Hippocampal formation (tissue), 2 donors: ENCODE results near the gene SIAH1.
"Not testable (repeated sequence)": the region's sequence is repeated elsewhere in the genome, so short reads cannot be mapped to it uniquely, and the experiment has no call there.

ENCODE experiments used
- DNase-seq, 2 donors: peaks; one replicate each; lab custom pipeline; 2025; lab: John Stamatoyannopoulos, UW

The SIAH1 gene

GRCh38 chr16:48366165-48367093 lies 18.8 kb downstream of the SIAH1 start:
- DNase-seq, result peak in 1 of 2 donors; percentile 25

- peak; percentile 63 to 76 for DNase-seq
Observed at GRCh38 chr16:48365601-48366164, 19.5 kb downstream of the SIAH1 start.

GRCh38 chr16:48365025-48365600 lies 20.1 kb downstream of the SIAH1 start:
- DNase-seq, result no peak

GRCh38 chr16:48361540-48362144 lies 23.6 kb downstream of the SIAH1 start:
- no peak for DNase-seq

GRCh38 chr16:48361012-48361411 lies 24.2 kb downstream of the SIAH1 start:
- DNase-seq, result no peak

GRCh38 chr16:48359983-48360382 lies 25.2 kb downstream of the SIAH1 start:
- DNase-seq, result no peak

- DNase-seq, result no peak
Observed at GRCh38 chr16:48358419-48358818, 26.8 kb downstream of the SIAH1 start.

- no peak for DNase-seq
Observed at GRCh38 chr16:48356633-48357376, 28.4 kb downstream of the SIAH1 start.

- no peak for DNase-seq
Observed at GRCh38 chr16:48354877-48355855, 30.0 kb downstream of the SIAH1 start.

GRCh38 chr16:48354385-48354784 lies 30.8 kb downstream of the SIAH1 start:
- DNase-seq, result not testable (repeated sequence)

- DNase-seq, result peak in 1 of 2 donors; percentile 53
Observed at GRCh38 chr16:48353565-48354163, 31.5 kb downstream of the SIAH1 start.

GRCh38 chr16:48352648-48353390 lies 32.4 kb downstream of the SIAH1 start:
- no peak for DNase-seq

GRCh38 chr16:48350736-48351135 lies 34.5 kb downstream of the SIAH1 start:
- no peak for DNase-seq

- peak in 1 of 2 donors; percentile 21 for DNase-seq
Observed at GRCh38 chr16:48347980-48348379, 37.2 kb downstream of the SIAH1 start.

- DNase-seq, result no peak
Observed at GRCh38 chr16:48347191-48347865, 37.9 kb downstream of the SIAH1 start.

- no peak for DNase-seq
Observed at GRCh38 chr16:48342591-48342990, 42.6 kb downstream of the SIAH1 start.

GRCh38 chr16:48340054-48340453 lies 45.2 kb downstream of the SIAH1 start:
- no peak for DNase-seq

- DNase-seq, result no peak
Observed at GRCh38 chr16:48335961-48336360, 49.3 kb downstream of the SIAH1 start.

- no peak for DNase-seq
Observed at GRCh38 chr16:48334325-48334724, 50.9 kb downstream of the SIAH1 start.
